Measurements from ENCODE around the gene SCML2. TPM values are rescaled to one million over a fixed set of nuclear protein-coding genes. Genes with fewer than 3 reads are reported as not detected.
A peak's percentile ranks its signal among the peaks of the same experiment; 100 is the strongest.

Gene SCML2
- total and polyA plus RNA-seq, 2 donors (not counting 1 experiment from before 2014, with no cell fraction given): 1.2 to 1.3 TPM

GRCh38 chrX:18360867-18361266 is 6.4 kb upstream of the SCML2 start:
- Histone ChIP-seq H3K4me2 (replicated peaks; ENCODE audit: low read depth, low read length, poor library complexity, severe bottlenecking) (no peak overlapping the region), H3K27ac (ENCODE audit: low read length in 2 of 2) (no peak overlapping the region), H4K20me1 (ENCODE audit: control insufficient read depth, insufficient read depth, low read length, poor library complexity, severe bottlenecking) (no peaks in the 10 kb centered on the region), H3K9me3 (ENCODE audit: control extremely low read depth in 1 of 3, control insufficient read depth in 2 of 3, insufficient read depth in 1 of 3, low read length in 2 of 3) (no peaks in the 10 kb centered on the region), H3K9ac (ENCODE audit: low read length) (no peak overlapping the region), H2AFZ (ENCODE audit: insufficient read depth, low read depth, low read length, poor library complexity, severe bottlenecking) (no peak overlapping the region), H3K36me3 (replicated peaks in 1 of 2; ENCODE audit: control extremely low read depth in 1 of 2, control insufficient read depth in 1 of 2, extremely low read depth in 1 of 2, insufficient read depth in 2 of 2, low read length in 1 of 2) (no peaks in the 10 kb centered on the region), H3K79me2 (ENCODE audit: control insufficient read depth, insufficient read depth, low read length) (no peaks in the 10 kb centered on the region), H3K27me3 (replicated peaks in 1 of 4; ENCODE audit: control extremely low read depth in 1 of 4, control insufficient read depth in 3 of 4, insufficient read depth in 4 of 4, low read length in 3 of 4) (no peaks in the 10 kb centered on the region), H3K4me3 (ENCODE audit: control extremely low read depth in 1 of 5, extremely low read depth in 1 of 5, insufficient read depth in 1 of 5, low read depth in 2 of 5, low read length in 4 of 5) (no peak overlapping the region), H3K4me1 (ENCODE audit: control insufficient read depth in 2 of 2, insufficient read depth in 2 of 2, low read length in 2 of 2) (no peaks in the 10 kb centered on the region)
- H3K4me3 Mint-ChIP-seq: no peak overlapping the region
- intact Hi-C loops (cut with micrococcal nuclease): no loop called here
- H3K27ac Mint-ChIP-seq: no peak overlapping the region
- no peak for ATAC-seq (ENCODE audit: low read depth)
- H3K4me1 Mint-ChIP-seq: no peaks in the 10 kb centered on the region
- POLR2A ChIA-PET: no interaction called here
- H3K27me3 Mint-ChIP-seq: peaks cover 7% of the 10 kb centered on the region
- CTCF ChIA-PET: no interaction called here
- no peak for DNase-seq
- TF ChIP-seq CTCF (IDR thresholded peaks at IDR 0.05) (no peak), EZH2 (IDR thresholded peaks at IDR 0.05; ENCODE audit: borderline replicate concordance, insufficient read depth, low read depth, low read length, poor library complexity, severe bottlenecking) (no peak)
- WGBS (ENCODE audit: insufficient coverage): no CpG with 5 or more reads among the region's 4 CpGs
- H3K9me3 Mint-ChIP-seq (ENCODE audit: insufficient read depth): no peaks in the 10 kb centered on the region

- TF ChIP-seq CTCF (IDR thresholded peaks at IDR 0.05): no peak
- no peak for TF ChIP-seq EZH2 (IDR thresholded peaks at IDR 0.05; ENCODE audit: borderline replicate concordance, insufficient read depth, low read depth, low read length, poor library complexity, severe bottlenecking)
- CTCF ChIA-PET: interaction anchor here (1.7 to 1.9 kb wide), 2 partner anchors 71 to 980 kb away, joined by 3 to 4 read pairs; partner anchors contain the start of gene CDKL5
- Histone ChIP-seq H3K27ac (ENCODE audit: low read length in 2 of 2) (no peak overlapping the region), H3K36me3 (replicated peaks in 1 of 2; ENCODE audit: control extremely low read depth in 1 of 2, control insufficient read depth in 1 of 2, extremely low read depth in 1 of 2, insufficient read depth in 2 of 2, low read length in 1 of 2) (no peaks in the 10 kb centered on the region), H3K4me2 (replicated peaks; ENCODE audit: low read depth, low read length, poor library complexity, severe bottlenecking) (peak overlapping the region; percentile 73), H3K4me1 (ENCODE audit: control insufficient read depth in 2 of 2, insufficient read depth in 2 of 2, low read length in 2 of 2) (peaks cover 3 to 10% of the 10 kb centered on the region in 2 donors), H3K9ac (ENCODE audit: low read length) (peak overlapping the region; percentile 58), H3K79me2 (ENCODE audit: control insufficient read depth, insufficient read depth, low read length) (no peaks in the 10 kb centered on the region), H3K4me3 (ENCODE audit: control extremely low read depth in 1 of 5, extremely low read depth in 1 of 5, insufficient read depth in 1 of 5, low read depth in 2 of 5, low read length in 4 of 5) (peak overlapping the region in 4 of 5 experiments; percentile 46 to 62 (median 55)), H3K9me3 (ENCODE audit: control extremely low read depth in 1 of 3, control insufficient read depth in 2 of 3, insufficient read depth in 1 of 3, low read length in 2 of 3) (no peaks in the 10 kb centered on the region), H2AFZ (ENCODE audit: insufficient read depth, low read depth, low read length, poor library complexity, severe bottlenecking) (peak overlapping the region; percentile 76), H4K20me1 (ENCODE audit: control insufficient read depth, insufficient read depth, low read length, poor library complexity, severe bottlenecking) (no peaks in the 10 kb centered on the region), H3K27me3 (replicated peaks in 1 of 4; ENCODE audit: control extremely low read depth in 1 of 4, control insufficient read depth in 3 of 4, insufficient read depth in 4 of 4, low read length in 3 of 4) (peaks cover 0 to 7% (median 7%) of the 10 kb centered on the region in 4 experiments)
- peaks cover 3% of the 10 kb centered on the region for H3K27me3 Mint-ChIP-seq
- intact Hi-C loops (cut with micrococcal nuclease): loop anchor here (1.0 to 10.0 kb wide), 2 partner anchors 72 to 619 kb away; partner anchors contain the start of gene SCML1
- peak; percentile 47 for DNase-seq
- H3K4me1 Mint-ChIP-seq: peaks cover 9% of the 10 kb centered on the region
- POLR2A ChIA-PET: interaction anchor here (0.6 kb wide), 1 partner anchor 27 kb away, joined by 3 read pairs; no protein-coding TSS in a partner anchor
- ATAC-seq (ENCODE audit: low read depth): peak; percentile 25
- WGBS (ENCODE audit: insufficient coverage): 1% methylated on average over 43 of the region's 50 CpGs
- no peak overlapping the region for H3K27ac Mint-ChIP-seq
- H3K4me3 Mint-ChIP-seq: peak overlapping the region; percentile 85
- no peaks in the 10 kb centered on the region for H3K9me3 Mint-ChIP-seq (ENCODE audit: insufficient read depth)
These were observed 538 bp downstream of the SCML2 start for GRCh38 chrX:18353931-18354368.

Data from B cell (primary cell).